NCI-H1417 treated with DMSO at 0.1 percent for 48 hours (cell line): ENCODE measurements around the gene SGPL1.
"Not testable (repeated sequence)": the region's sequence is repeated elsewhere in the genome, so short reads cannot be mapped to it uniquely, and the experiment has no call there.

Experiments
- DNase-seq: peaks from one replicate; lab custom pipeline; 2025; lab: John Stamatoyannopoulos, UW

Gene SGPL1

GRCh38 chr10:70843776-70844489 lies 28.2 kb downstream of the SGPL1 start:
- no peak for DNase-seq

GRCh38 chr10:70845256-70845655 lies 29.5 kb downstream of the SGPL1 start:
- no peak for DNase-seq

GRCh38 chr10:70845816-70846215 lies 30.1 kb downstream of the SGPL1 start:
- DNase-seq: no peak

GRCh38 chr10:70846795-70847194 lies 31.0 kb downstream of the SGPL1 start:
- no peak for DNase-seq

- DNase-seq: no peak
Observed at GRCh38 chr10:70847659-70848360, 32.1 kb downstream of the SGPL1 start.

GRCh38 chr10:70849582-70850016 lies 33.9 kb downstream of the SGPL1 start:
- DNase-seq: no peak

GRCh38 chr10:70850097-70850496 lies 34.3 kb downstream of the SGPL1 start:
- DNase-seq: no peak

GRCh38 chr10:70851597-70852475 lies 36.1 kb downstream of the SGPL1 start:
- DNase-seq: no peak

- DNase-seq: no peak
Observed at GRCh38 chr10:70853038-70853437, 37.3 kb downstream of the SGPL1 start.

- no peak for DNase-seq
Observed at GRCh38 chr10:70853457-70853856, 37.7 kb downstream of the SGPL1 start.

- no peak for DNase-seq
Observed at GRCh38 chr10:70856454-70856853, 40.7 kb downstream of the SGPL1 start.

GRCh38 chr10:70858759-70859158 lies 43.0 kb downstream of the SGPL1 start:
- DNase-seq: no peak

- not testable (repeated sequence) for DNase-seq
Observed at GRCh38 chr10:70861495-70862197, 45.9 kb downstream of the SGPL1 start.

GRCh38 chr10:70863470-70864160 lies 47.9 kb downstream of the SGPL1 start:
- DNase-seq: no peak

- DNase-seq: no peak
Observed at GRCh38 chr10:70864935-70865334, 49.2 kb downstream of the SGPL1 start.

- DNase-seq: no peak
Observed at GRCh38 chr10:70866424-70866823, 50.7 kb downstream of the SGPL1 start.

GRCh38 chr10:70872291-70872690 lies 56.5 kb downstream of the SGPL1 start:
- no peak for DNase-seq

GRCh38 chr10:70874061-70874460 lies 58.3 kb downstream of the SGPL1 start:
- no peak for DNase-seq

- DNase-seq: no peak
Observed at GRCh38 chr10:70879207-70879606, 63.5 kb downstream of the SGPL1 start.

- DNase-seq: peak; percentile 6
Observed at GRCh38 chr10:70880077-70880534, 64.4 kb downstream of the SGPL1 start.

- no peak for DNase-seq
Observed at GRCh38 chr10:70884741-70885140, 69.0 kb downstream of the SGPL1 start.
